ENCODE measurements around the gene IGSF21. TPM values are rescaled to one million over a fixed set of nuclear protein-coding genes. Genes with fewer than 3 reads are reported as not detected.

IGSF21 gene
- total RNA-seq, 4 donors from 2014 or later: 0.26 to 2.7 (median 0.88) TPM; not detected in 1

- TF ChIP-seq CTCF (IDR thresholded peaks at IDR 0.05) (no peak), POLR2A (IDR thresholded peaks at IDR 0.05) (no peak)
- H3K36me3 ChIP-seq: no peaks in the 10 kb centered on the region
- no peaks in the 10 kb centered on the region for H3K4me1 ChIP-seq
- intact Hi-C loops (cut with DNase I): no loop called here
- no peak overlapping the region for H3K4me3 ChIP-seq
- H3K27ac ChIP-seq: no peak overlapping the region
- peaks cover 0 to 86% (median 0%) of the 10 kb centered on the region in 4 donors for H3K27me3 ChIP-seq
- no peaks in the 10 kb centered on the region for H3K9me3 ChIP-seq
- no peak for DNase-seq
- 40 to 49% methylated on average over 2 to 3 of the region's 3 CpGs for WGBS, 2 donors
These were observed 45.4 kb upstream of the IGSF21 start for GRCh38 chr1:18062185-18062584.

- intact Hi-C loops (cut with DNase I): no loop called here
- no peak for DNase-seq
- Histone ChIP-seq H3K9me3 (no peaks in the 10 kb centered on the region), H3K4me1 (no peaks in the 10 kb centered on the region), H3K27ac (no peak overlapping the region), H3K4me3 (no peak overlapping the region), H3K27me3 (peaks cover 0 to 75% (median 0%) of the 10 kb centered on the region in 4 donors), H3K36me3 (no peaks in the 10 kb centered on the region)
- no peak for TF ChIP-seq CTCF (IDR thresholded peaks at IDR 0.05)
- TF ChIP-seq POLR2A (IDR thresholded peaks at IDR 0.05): no peak
- 23 to 33% methylated on average over 7 of the region's 7 CpGs for WGBS, 2 donors
These were observed 43.1 kb upstream of the IGSF21 start for GRCh38 chr1:18064534-18064933.

- intact Hi-C loops (cut with DNase I): no loop called here
- TF ChIP-seq POLR2A (IDR thresholded peaks at IDR 0.05): no peak
- DNase-seq: no peak
- Histone ChIP-seq H3K36me3 (no peaks in the 10 kb centered on the region), H3K27ac (no peak overlapping the region), H3K27me3 (peaks cover 0 to 61% (median 0%) of the 10 kb centered on the region in 4 donors), H3K9me3 (no peaks in the 10 kb centered on the region), H3K4me1 (no peaks in the 10 kb centered on the region), H3K4me3 (no peak overlapping the region)
- WGBS, 2 donors: 56 to 68% methylated on average over 3 to 5 of the region's 5 CpGs
These were observed 41.0 kb upstream of the IGSF21 start for GRCh38 chr1:18066576-18066975.

- no peak overlapping the region for H3K4me3 ChIP-seq
- no peaks in the 10 kb centered on the region for H3K9me3 ChIP-seq
- no peak for TF ChIP-seq POLR2A (IDR thresholded peaks at IDR 0.05)
- no peak for TF ChIP-seq CTCF (IDR thresholded peaks at IDR 0.05)
- DNase-seq: no peak
- intact Hi-C loops (cut with DNase I): no loop called here
- H3K36me3 ChIP-seq: no peaks in the 10 kb centered on the region
- 49% methylated on average over 4 of the region's 4 CpGs for WGBS, 2 donors
- no peak overlapping the region for H3K27ac ChIP-seq
- H3K4me1 ChIP-seq: no peaks in the 10 kb centered on the region
- peaks cover 0 to 53% (median 0%) of the 10 kb centered on the region in 4 donors for H3K27me3 ChIP-seq
These were observed 37.7 kb upstream of the IGSF21 start for GRCh38 chr1:18069903-18070302.

- no peaks in the 10 kb centered on the region for H3K36me3 ChIP-seq
- no peaks in the 10 kb centered on the region for H3K9me3 ChIP-seq
- H3K4me3 ChIP-seq: no peak overlapping the region
- H3K27me3 ChIP-seq: peaks cover 0 to 44% (median 0%) of the 10 kb centered on the region in 4 donors
- no peak for DNase-seq
- no peaks in the 10 kb centered on the region for H3K4me1 ChIP-seq
- 68 to 71% methylated on average over 9 of the region's 9 CpGs for WGBS, 2 donors
- H3K27ac ChIP-seq: no peak overlapping the region
- TF ChIP-seq CTCF (IDR thresholded peaks at IDR 0.05) (no peak), POLR2A (IDR thresholded peaks at IDR 0.05) (no peak)
- intact Hi-C loops (cut with DNase I): no loop called here
These were observed 35.5 kb upstream of the IGSF21 start for GRCh38 chr1:18072066-18072465.

- Histone ChIP-seq H3K9me3 (no peaks in the 10 kb centered on the region), H3K27ac (no peak overlapping the region), H3K36me3 (no peaks in the 10 kb centered on the region), H3K27me3 (peaks cover 0 to 48% (median 0%) of the 10 kb centered on the region in 4 donors), H3K4me1 (no peaks in the 10 kb centered on the region), H3K4me3 (no peak overlapping the region)
- no peak for DNase-seq
- TF ChIP-seq POLR2A (IDR thresholded peaks at IDR 0.05) (no peak), CTCF (IDR thresholded peaks at IDR 0.05) (no peak)
- intact Hi-C loops (cut with DNase I): no loop called here
- WGBS, 2 donors: 83 to 94% methylated on average over 6 to 7 of the region's 11 CpGs
These were observed 34.4 kb upstream of the IGSF21 start for GRCh38 chr1:18073066-18073642.
